Ectodermal cell (in vitro differentiated cells): Measurements from ENCODE around the gene RAB1B.

Experiments used
- H3K27ac ChIP-seq: 2 replicates; pipeline ENCODE4 v1.7.0; 2013; ENCODE audit warnings: mild to moderate bottlenecking, low read depth, low read length; ENCODE audit not compliant: insufficient read depth, poor library complexity, severe bottlenecking
- H3K27me3 ChIP-seq: 2 replicates; pipeline ENCODE4 v1.7.0; 2013; ENCODE audit warnings: mild to moderate bottlenecking, low read length; ENCODE audit not compliant: insufficient read depth, control insufficient read depth, poor library complexity, severe bottlenecking
- H3K36me3 ChIP-seq: one replicate; pipeline ENCODE4 v1.7.0; 2013; ENCODE audit warnings: low read length; ENCODE audit not compliant: control insufficient read depth, insufficient read depth
- H3K4me1 ChIP-seq: one replicate; pipeline ENCODE4 v1.7.0; 2013; ENCODE audit warnings: low read length; ENCODE audit not compliant: control insufficient read depth, insufficient read depth
- H3K4me3 ChIP-seq: 2 replicates; pipeline ENCODE4 v1.7.0; 2013; ENCODE audit warnings: low read depth, low read length, control low read depth; ENCODE audit not compliant: insufficient read depth
- H3K9me3 ChIP-seq: 2 replicates; pipeline ENCODE4 v1.7.0; 2013; ENCODE audit warnings: mild to moderate bottlenecking, low read length, moderate library complexity; ENCODE audit not compliant: control insufficient read depth
- WGBS, 2 experiments: methylation state at CpG; one replicate each; pipeline ENCODE4 v1.1.7; 2013; ENCODE audit warnings: missing lambda C conversion rate in 2 of 2; 5-methylcytosine and 5-hydroxymethylcytosine counted together

RAB1B gene

GRCh38 chr11:66265531-66266377 is 2.7 kb upstream of the RAB1B start:
- 97% methylated on average over 26 of the region's 26 CpGs for WGBS, 2 experiments
- no peaks in the 10 kb centered on the region for H3K27me3 ChIP-seq
- no peak overlapping the region for H3K4me3 ChIP-seq
- H3K4me1 ChIP-seq: no peaks in the 10 kb centered on the region
- H3K36me3 ChIP-seq: peaks cover 31% of the 10 kb centered on the region
- no peaks in the 10 kb centered on the region for H3K9me3 ChIP-seq
- no peak overlapping the region for H3K27ac ChIP-seq

- H3K4me3 ChIP-seq: peak overlapping the region; percentile 98
- no peak overlapping the region for H3K27ac ChIP-seq
- no peaks in the 10 kb centered on the region for H3K9me3 ChIP-seq
Observed at GRCh38 chr11:66266378-66267038, 1.9 kb upstream of the RAB1B start.

GRCh38 chr11:66267039-66267378 is 1.4 kb upstream of the RAB1B start:
- H3K36me3 ChIP-seq: peaks cover 26% of the 10 kb centered on the region
- no peaks in the 10 kb centered on the region for H3K27me3 ChIP-seq
- H3K27ac ChIP-seq: no peak overlapping the region
- H3K4me1 ChIP-seq: no peaks in the 10 kb centered on the region
- peak overlapping the region; percentile 98 for H3K4me3 ChIP-seq
- 29 to 30% methylated on average over 13 of the region's 13 CpGs for WGBS, 2 experiments
- H3K9me3 ChIP-seq: no peaks in the 10 kb centered on the region

More at GRCh38 chr11:66266378-66267038, 1.9 kb upstream of the RAB1B start:
- peaks cover 24% of the 10 kb centered on the region for H3K36me3 ChIP-seq
- H3K27me3 ChIP-seq: no peaks in the 10 kb centered on the region
- no peaks in the 10 kb centered on the region for H3K4me1 ChIP-seq
- WGBS, 2 experiments: 92 to 94% methylated on average over 20 of the region's 20 CpGs

GRCh38 chr11:66267379-66268243 is 828 bp upstream of the RAB1B start:
- H3K4me3 ChIP-seq: peak overlapping the region; percentile 98
- WGBS, 2 experiments: 1 to 2% methylated on average over 61 of the region's 61 CpGs
- H3K9me3 ChIP-seq: no peaks in the 10 kb centered on the region
- H3K36me3 ChIP-seq: peaks cover 31% of the 10 kb centered on the region
- H3K27me3 ChIP-seq: no peaks in the 10 kb centered on the region
- peak overlapping the region; percentile 64 for H3K27ac ChIP-seq
- H3K4me1 ChIP-seq: no peaks in the 10 kb centered on the region

- Histone ChIP-seq H3K4me1 (no peaks in the 10 kb centered on the region), H3K9me3 (no peaks in the 10 kb centered on the region), H3K27me3 (no peaks in the 10 kb centered on the region), H3K27ac (peak overlapping the region; percentile 71), H3K36me3 (peaks cover 25% of the 10 kb centered on the region), H3K4me3 (peak overlapping the region; percentile 98)
- 7% methylated on average over 32 of the region's 32 CpGs for WGBS, 2 experiments
Observed at GRCh38 chr11:66268952-66269905, 790 bp downstream of the RAB1B start.

GRCh38 chr11:66271816-66272215 is 3.4 kb downstream of the RAB1B start:
- no peaks in the 10 kb centered on the region for H3K27me3 ChIP-seq
- no peak overlapping the region for H3K4me3 ChIP-seq
- H3K4me1 ChIP-seq: no peaks in the 10 kb centered on the region
- H3K36me3 ChIP-seq: peaks cover 31% of the 10 kb centered on the region
- 94 to 96% methylated on average over 7 of the region's 7 CpGs for WGBS, 2 experiments
- H3K9me3 ChIP-seq: no peaks in the 10 kb centered on the region
- H3K27ac ChIP-seq: no peak overlapping the region

GRCh38 chr11:66272596-66272995 is 4.2 kb downstream of the RAB1B start:
- no peak overlapping the region for H3K27ac ChIP-seq
- peaks cover 31% of the 10 kb centered on the region for H3K36me3 ChIP-seq
- H3K27me3 ChIP-seq: no peaks in the 10 kb centered on the region
- H3K4me1 ChIP-seq: peaks cover 3% of the 10 kb centered on the region
- H3K4me3 ChIP-seq: no peak overlapping the region
- no peaks in the 10 kb centered on the region for H3K9me3 ChIP-seq
- 95 to 99% methylated on average over 2 of the region's 2 CpGs for WGBS, 2 experiments

- Histone ChIP-seq H3K27ac (no peak overlapping the region), H3K4me3 (no peak overlapping the region), H3K4me1 (peaks cover 8% of the 10 kb centered on the region), H3K9me3 (no peaks in the 10 kb centered on the region), H3K27me3 (no peaks in the 10 kb centered on the region), H3K36me3 (peaks cover 31% of the 10 kb centered on the region)
- WGBS, 2 experiments: 79 to 86% methylated on average over 1 of the region's 1 CpG
Observed at GRCh38 chr11:66274219-66274618, 5.8 kb downstream of the RAB1B start.

- WGBS, 2 experiments: 95 to 96% methylated on average over 8 of the region's 8 CpGs
- H3K27ac ChIP-seq: no peak overlapping the region
- no peak overlapping the region for H3K4me3 ChIP-seq
- H3K36me3 ChIP-seq: peaks cover 31% of the 10 kb centered on the region
- H3K27me3 ChIP-seq: no peaks in the 10 kb centered on the region
- no peaks in the 10 kb centered on the region for H3K9me3 ChIP-seq
- peaks cover 20% of the 10 kb centered on the region for H3K4me1 ChIP-seq
Observed at GRCh38 chr11:66275396-66275795, 7.0 kb downstream of the RAB1B start.
